ENCODE results near the gene PAX4. TPM values are rescaled to one million over a fixed set of nuclear protein-coding genes. Genes with fewer than 3 reads are reported as not detected.
"Not testable (repeated sequence)": the region's sequence is repeated elsewhere in the genome, so short reads cannot be mapped to it uniquely, and the experiment has no call there.

Gene PAX4
- total RNA-seq, 1 experiment from 2014 or later, result not detected

DNA sequence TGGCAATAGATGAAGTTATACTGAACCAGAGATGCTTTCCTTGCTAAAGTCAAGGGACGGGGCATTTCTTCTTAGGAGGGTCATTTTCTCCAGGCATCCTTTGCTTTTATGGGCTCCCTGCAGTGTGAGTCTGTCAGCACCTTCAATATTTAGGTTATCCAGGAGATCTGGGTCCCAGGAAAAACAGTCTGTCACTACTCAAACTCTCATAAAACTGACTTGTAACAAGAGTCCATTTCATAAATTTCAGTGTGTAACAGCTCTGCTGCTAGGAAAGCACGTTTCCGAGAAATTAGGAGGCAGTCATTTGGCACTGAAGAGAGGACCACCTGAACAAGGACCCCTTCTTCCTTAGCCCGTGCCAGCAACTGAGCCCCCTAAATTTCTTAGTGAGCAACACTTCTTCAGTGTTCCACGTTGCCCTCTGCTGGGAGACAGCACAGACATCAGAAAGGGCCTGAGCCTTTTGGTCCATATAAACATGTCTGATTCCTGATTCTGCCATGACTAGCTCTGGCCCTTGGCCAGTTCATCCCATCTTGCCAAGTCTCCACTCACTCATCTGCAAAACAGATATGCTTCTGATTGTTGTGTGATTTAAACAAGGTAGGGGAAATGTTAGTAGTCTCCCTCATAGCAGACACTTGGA lies 39.8 kb downstream of the PAX4 start:
- Histone ChIP-seq H3K4me3 (ENCODE audit: low read length) (no peak overlapping the region), H3K9ac (ENCODE audit: low read length) (no peak overlapping the region), H2AFZ (ENCODE audit: low read length) (no peak overlapping the region), H3K36me3 (ENCODE audit: insufficient read depth, low read length) (no peaks in the 10 kb centered on the region), H3K9me2 (replicated peaks; ENCODE audit: insufficient read depth, low read length) (no peaks in the 10 kb centered on the region), H3K9me3 (ENCODE audit: low read length) (no peaks in the 10 kb centered on the region), H3K27ac (ENCODE audit: low read length) (no peak overlapping the region), H3K4me2 (ENCODE audit: low read depth, low read length, poor library complexity, severe bottlenecking) (no peak overlapping the region), H3K79me2 (ENCODE audit: low read length) (peaks cover 15% of the 10 kb centered on the region), H3K4me1 (ENCODE audit: low read length) (no peaks in the 10 kb centered on the region), H4K20me1 (ENCODE audit: insufficient read depth, low read depth, low read length) (peaks cover 12% of the 10 kb centered on the region; the same call in 1 of the 2 replicates), H3K27me3 (ENCODE audit: low read length) (no peaks in the 10 kb centered on the region)
- DNase-seq, result peak; percentile 50

DNA sequence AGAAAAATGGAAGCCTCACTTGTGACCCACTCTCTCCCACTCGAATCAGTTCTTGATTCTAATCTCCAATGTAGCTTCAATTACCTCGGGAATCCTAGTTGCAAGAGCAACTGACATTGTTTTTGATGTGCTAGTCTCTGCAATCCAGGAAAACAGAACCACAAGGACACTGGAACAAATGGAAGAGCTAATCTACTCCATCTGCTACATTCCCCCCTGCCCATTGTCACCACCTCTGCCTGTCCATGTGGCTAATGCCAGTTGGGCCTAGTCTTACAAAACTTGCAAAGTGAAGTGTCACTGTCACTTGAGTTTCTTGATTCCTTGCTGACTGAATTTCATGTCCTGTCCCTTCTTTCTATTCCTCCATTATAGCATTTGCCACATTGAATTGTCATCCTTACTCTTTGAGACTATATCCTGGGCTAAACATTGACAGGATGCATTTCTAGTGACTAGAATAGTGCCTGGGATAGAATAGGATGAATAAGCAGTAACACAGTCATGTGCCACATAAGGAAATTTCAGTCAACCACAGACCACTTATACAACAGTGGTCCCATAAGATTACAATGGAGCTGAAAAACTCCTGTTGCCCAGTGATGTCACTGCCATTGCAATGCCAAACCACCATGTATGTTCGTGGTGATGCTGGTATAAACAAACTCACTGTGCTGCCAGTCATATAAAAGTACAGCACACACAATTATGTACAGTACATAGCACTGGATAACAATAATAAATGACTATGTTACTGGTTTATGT lies 46.0 kb downstream of the PAX4 start:
- Histone ChIP-seq H2AFZ (ENCODE audit: low read length) (no peak overlapping the region), H3K36me3 (ENCODE audit: insufficient read depth, low read length) (no peaks in the 10 kb centered on the region), H3K9me2 (replicated peaks; ENCODE audit: insufficient read depth, low read length) (no peaks in the 10 kb centered on the region), H3K4me2 (ENCODE audit: low read depth, low read length, poor library complexity, severe bottlenecking) (no peak overlapping the region), H3K27me3 (ENCODE audit: low read length) (no peaks in the 10 kb centered on the region), H3K9me3 (ENCODE audit: low read length) (no peaks in the 10 kb centered on the region), H3K9ac (ENCODE audit: low read length) (no peak overlapping the region), H3K79me2 (ENCODE audit: low read length) (no peaks in the 10 kb centered on the region), H3K4me1 (ENCODE audit: low read length) (no peaks in the 10 kb centered on the region), H3K27ac (ENCODE audit: low read length) (no peak overlapping the region), H4K20me1 (ENCODE audit: insufficient read depth, low read depth, low read length) (no peaks in the 10 kb centered on the region), H3K4me3 (ENCODE audit: low read length) (no peak overlapping the region)
- DNase-seq, result no peak

DNA sequence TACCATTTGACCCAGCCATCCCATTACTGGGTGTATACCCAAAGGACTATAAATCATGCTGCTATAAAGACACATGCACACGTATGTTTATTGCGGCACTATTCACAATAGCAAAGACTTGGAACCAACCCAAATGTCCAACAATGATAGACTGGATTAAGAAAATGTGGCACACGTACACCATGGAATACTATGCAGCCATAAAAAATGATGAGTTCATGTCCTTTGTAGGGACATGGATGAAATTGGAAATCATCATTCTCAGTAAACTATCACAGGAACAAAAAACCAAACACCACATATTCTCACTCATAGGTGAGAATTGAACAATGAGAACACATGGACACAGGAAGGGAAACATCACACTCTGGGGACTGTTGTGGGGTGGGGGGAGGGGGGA lies 49.9 kb downstream of the PAX4 start:
- not testable (repeated sequence) for H3K4me3 ChIP-seq (ENCODE audit: low read length); DNase-seq; H3K4me2 ChIP-seq (ENCODE audit: low read depth, low read length, poor library complexity, severe bottlenecking); H3K9me3 ChIP-seq (ENCODE audit: low read length); H2AFZ ChIP-seq (ENCODE audit: low read length); H3K4me1 ChIP-seq (ENCODE audit: low read length); H4K20me1 ChIP-seq (ENCODE audit: insufficient read depth, low read depth, low read length); H3K79me2 ChIP-seq (ENCODE audit: low read length); H3K27ac ChIP-seq (ENCODE audit: low read length); H3K9me2 ChIP-seq (replicated peaks; ENCODE audit: insufficient read depth, low read length); H3K9ac ChIP-seq (ENCODE audit: low read length); H3K36me3 ChIP-seq (ENCODE audit: insufficient read depth, low read length); H3K27me3 ChIP-seq (ENCODE audit: low read length)

DNA sequence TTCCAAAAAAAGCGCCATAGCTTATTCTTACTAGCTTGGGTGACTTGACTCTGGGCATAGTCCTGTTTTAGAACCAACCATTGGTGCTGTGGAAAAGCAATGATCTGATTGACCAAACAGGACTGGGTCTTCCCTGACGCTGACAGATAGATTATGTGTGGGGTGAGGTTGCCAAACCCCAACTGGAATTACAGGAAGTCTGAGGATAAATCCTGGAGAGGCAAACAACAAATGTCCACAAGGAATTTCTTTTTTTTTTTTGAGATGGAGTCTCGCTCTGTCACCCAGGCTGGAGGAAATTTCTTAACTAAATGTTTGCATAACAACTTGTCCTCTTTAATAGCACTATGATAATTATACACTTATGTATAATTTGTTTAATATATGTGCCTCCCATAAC lies 51.7 kb downstream of the PAX4 start:
- Histone ChIP-seq H3K4me2 (ENCODE audit: low read depth, low read length, poor library complexity, severe bottlenecking) (no peak overlapping the region), H2AFZ (ENCODE audit: low read length) (no peak overlapping the region), H3K9me3 (ENCODE audit: low read length) (no peaks in the 10 kb centered on the region), H3K27ac (ENCODE audit: low read length) (no peak overlapping the region), H3K4me3 (ENCODE audit: low read length) (no peak overlapping the region), H3K4me1 (ENCODE audit: low read length) (no peaks in the 10 kb centered on the region), H3K36me3 (ENCODE audit: insufficient read depth, low read length) (no peaks in the 10 kb centered on the region), H3K9ac (ENCODE audit: low read length) (no peak overlapping the region), H3K79me2 (ENCODE audit: low read length) (no peaks in the 10 kb centered on the region), H3K27me3 (ENCODE audit: low read length) (no peaks in the 10 kb centered on the region), H4K20me1 (ENCODE audit: insufficient read depth, low read depth, low read length) (no peaks in the 10 kb centered on the region), H3K9me2 (replicated peaks; ENCODE audit: insufficient read depth, low read length) (no peaks in the 10 kb centered on the region)
- no peak for DNase-seq

Other genes starting within 250 kb of the PAX4 start
- gene ZNF800, start 225.4 kb downstream of the PAX4 start, total RNA-seq (2014; rRNA removed; shearing (Covaris generic); ENCODE audit: low replicate concordance), result 21.5 and 48.8 TPM in 2 replicates
- 6.8 and 13.9 TPM in 2 replicates for gene GCC1, start 32.5 kb downstream of the PAX4 start, total RNA-seq (2014; rRNA removed; shearing (Covaris generic); ENCODE audit: low replicate concordance)
- gene ARF5, start 29.7 kb downstream of the PAX4 start, total RNA-seq (2014; rRNA removed; shearing (Covaris generic); ENCODE audit: low replicate concordance), result 110 and 197 TPM in 2 replicates
- 3.9 and 12.5 TPM in 2 replicates for gene FSCN3, start 24.4 kb downstream of the PAX4 start, total RNA-seq (2014; rRNA removed; shearing (Covaris generic); ENCODE audit: low replicate concordance)
- gene SND1, start 34.1 kb upstream of the PAX4 start, total RNA-seq (2014; rRNA removed; shearing (Covaris generic); ENCODE audit: low replicate concordance), result 104 and 132 TPM in 2 replicates

Measured in Karpas-422 (cell line).